GM12891 (cell line): Measurements from ENCODE around the gene HSP90B1.

Experiments used
- POLR2A ChIP-seq: IDR thresholded peaks from 2 replicates; pipeline ENCODE4 v1.6.1; 2011; ENCODE audit warnings: low read depth, low read length, control low read depth
- POLR2AphosphoS5 ChIP-seq: IDR thresholded peaks from 2 replicates; pipeline ENCODE4 v1.6.1; 2011; ENCODE audit warnings: low read depth, low read length, control low read depth
- POU2F2 ChIP-seq: IDR thresholded peaks from 2 replicates; pipeline ENCODE4 v1.6.1; 2011; ENCODE audit warnings: low read depth, mild to moderate bottlenecking, control low read depth, low read length, moderate library complexity
- TAF1 ChIP-seq: IDR thresholded peaks from 2 replicates; pipeline ENCODE4 v1.6.1; 2011; ENCODE audit warnings: low read depth, low read length, control low read depth

GRCh38 chr12:103887738-103888137 lies 42.5 kb upstream of the HSP90B1 start:
- no peak for TF ChIP-seq POLR2AphosphoS5
- TF ChIP-seq POLR2A = no peak
- no peak for TF ChIP-seq POU2F2
- TF ChIP-seq TAF1 = no peak
